ENCODE results near the gene SLC17A9. TPM values are rescaled to one million over a fixed set of nuclear protein-coding genes. Genes with fewer than 3 reads are reported as not detected.

SLC17A9 gene
- polyA plus RNA-seq, 3 donors, result 0.81 to 31.3 (median 0.82) TPM

DNA sequence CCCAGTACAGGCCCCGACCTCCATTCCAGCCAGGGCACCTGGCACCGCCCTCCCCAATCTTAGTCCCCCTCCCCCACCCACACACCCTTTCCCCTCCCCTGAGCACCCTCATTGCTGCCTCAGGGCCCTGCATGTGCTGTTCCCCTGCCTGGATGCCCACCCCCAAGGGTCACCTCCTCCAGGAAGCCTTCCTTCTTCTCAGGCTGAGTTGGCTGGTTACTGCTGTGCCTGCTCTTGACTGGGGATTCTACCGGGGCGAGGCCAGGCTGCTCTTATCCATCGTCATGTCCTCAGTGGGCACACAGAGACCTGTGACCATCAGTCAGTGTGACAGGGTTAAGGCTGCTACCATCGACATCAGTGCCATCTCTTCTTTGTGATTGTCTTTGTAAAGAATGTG lies 30.7 kb downstream of the SLC17A9 start:
- Histone ChIP-seq H3K36me3 (replicated peaks in 1 of 2; ENCODE audit: control insufficient read depth in 1 of 2, insufficient read depth in 2 of 2, low read length in 2 of 2) (no peaks in the 10 kb centered on the region), H3K4me2 (replicated peaks; ENCODE audit: extremely low read depth, low read length, poor library complexity, severe bottlenecking) (no peak overlapping the region), H3K27me3 (ENCODE audit: control insufficient read depth in 2 of 2, insufficient read depth in 2 of 2, low read length in 2 of 2) (peaks cover 24 to 58% of the 10 kb centered on the region in 2 donors), H3K79me2 (ENCODE audit: insufficient read depth, low read length) (no peaks in the 10 kb centered on the region), H3K9ac (ENCODE audit: insufficient read depth, low read length, poor library complexity, severe bottlenecking) (no peak overlapping the region), H3K27ac (ENCODE audit: low read depth in 1 of 2, low read length in 2 of 2) (no peak overlapping the region), H3K4me3 (replicated peaks in 1 of 3; ENCODE audit: low read depth in 2 of 3, low read length in 3 of 3) (no peak overlapping the region), H2AFZ (ENCODE audit: insufficient read depth, low read depth, low read length, poor library complexity, severe bottlenecking) (no peak overlapping the region), H3K4me1 (ENCODE audit: control insufficient read depth in 1 of 2, insufficient read depth in 2 of 2, low read length in 2 of 2) (peaks cover 24% of the 10 kb centered on the region in 2 donors), H3K9me3 (replicated peaks in 1 of 2; ENCODE audit: control insufficient read depth in 1 of 2, insufficient read depth in 1 of 2, low read length in 2 of 2) (peaks cover 0 to 4% of the 10 kb centered on the region in 2 donors), H4K20me1 (ENCODE audit: insufficient read depth, low read length) (no peaks in the 10 kb centered on the region)
- DNase-seq, result no peak
- H3K27ac Mint-ChIP-seq, result no peak overlapping the region
- intact Hi-C loops (cut with micrococcal nuclease), result no loop called here
- H3K36me3 Mint-ChIP-seq, result no peaks in the 10 kb centered on the region
- WGBS (ENCODE audit: insufficient coverage), result 100% methylated on average over 5 of the region's 6 CpGs
- TF ChIP-seq CTCF (IDR thresholded peaks at IDR 0.05), result no peak
- H3K4me1 Mint-ChIP-seq, result peaks cover 26% of the 10 kb centered on the region
- H3K27me3 Mint-ChIP-seq (ENCODE audit: low read depth in 3 of 3), result peaks cover 66 to 83% (median 70%) of the 10 kb centered on the region in 3 donors
- H3K9me3 Mint-ChIP-seq, result peaks cover 0 to 7% (median 2%) of the 10 kb centered on the region in 7 donors
- peak overlapping the region in 1 of 2 donors; percentile 11 for H3K4me3 Mint-ChIP-seq

GRCh38 chr20:62984666-62985443 lies 32.3 kb downstream of the SLC17A9 start:
- H3K9me3 ChIP-seq (replicated peaks in 1 of 2; ENCODE audit: control insufficient read depth in 1 of 2, insufficient read depth in 1 of 2, low read length in 2 of 2), result peaks cover 0 to 4% of the 10 kb centered on the region in 2 donors
- peaks cover 16 to 17% of the 10 kb centered on the region in 2 donors for H3K4me1 ChIP-seq (ENCODE audit: control insufficient read depth in 1 of 2, insufficient read depth in 2 of 2, low read length in 2 of 2)
- Mint-ChIP-seq H3K4me3 (peak overlapping the region in 1 of 2 donors; percentile 31), H3K27ac (no peak overlapping the region), H3K4me1 (peaks cover 27% of the 10 kb centered on the region), H3K36me3 (no peaks in the 10 kb centered on the region), H3K9me3 (peaks cover 0 to 2% (median 0%) of the 10 kb centered on the region in 7 donors), H3K27me3 (ENCODE audit: low read depth in 3 of 3) (peaks cover 59 to 81% (median 67%) of the 10 kb centered on the region in 3 donors)
- H3K9ac ChIP-seq (ENCODE audit: insufficient read depth, low read length, poor library complexity, severe bottlenecking), result no peak overlapping the region
- H3K4me2 ChIP-seq (replicated peaks; ENCODE audit: extremely low read depth, low read length, poor library complexity, severe bottlenecking), result no peak overlapping the region
- 91% methylated on average over 17 of the region's 18 CpGs for WGBS (ENCODE audit: insufficient coverage)
- H3K27ac ChIP-seq (ENCODE audit: low read depth in 1 of 2, low read length in 2 of 2), result no peak overlapping the region
- no peaks in the 10 kb centered on the region for H3K36me3 ChIP-seq (replicated peaks in 1 of 2; ENCODE audit: control insufficient read depth in 1 of 2, insufficient read depth in 2 of 2, low read length in 2 of 2)
- no peak for DNase-seq
- H3K79me2 ChIP-seq (ENCODE audit: insufficient read depth, low read length), result no peaks in the 10 kb centered on the region
- no peak overlapping the region for H2AFZ ChIP-seq (ENCODE audit: insufficient read depth, low read depth, low read length, poor library complexity, severe bottlenecking)
- no peak for TF ChIP-seq CTCF (IDR thresholded peaks at IDR 0.05)
- peaks cover 14 to 53% of the 10 kb centered on the region in 2 donors for H3K27me3 ChIP-seq (ENCODE audit: control insufficient read depth in 2 of 2, insufficient read depth in 2 of 2, low read length in 2 of 2)
- intact Hi-C loops (cut with micrococcal nuclease), result no loop called here
- H4K20me1 ChIP-seq (ENCODE audit: insufficient read depth, low read length), result no peaks in the 10 kb centered on the region
- no peak overlapping the region for H3K4me3 ChIP-seq (replicated peaks in 1 of 3; ENCODE audit: low read depth in 2 of 3, low read length in 3 of 3)
